ENCODE data around the gene SYNJ1.
"Not testable (repeated sequence)": the region's sequence is repeated elsewhere in the genome, so short reads cannot be mapped to it uniquely, and the experiment has no call there.

SYNJ1 gene

GRCh38 chr21:32727687-32728455 lies at the start of gene SYNJ1:
Gene SYNJ1, minus strand, starts transcription at chr21:32728013. Its CDS starts 1,118 bp downstream, at chr21:32726895.
- peak; percentile 23 to 97 (median 90) for DNase-seq

GRCh38 chr21:32777269-32777668 lies 49.5 kb upstream of the SYNJ1 start:
- DNase-seq = no peak

GRCh38 chr21:32776743-32777142 lies 48.9 kb upstream of the SYNJ1 start:
- DNase-seq = no peak

GRCh38 chr21:32773048-32773344 lies 45.2 kb upstream of the SYNJ1 start:
- DNase-seq = not testable (repeated sequence)

- peak in 2 of 51 donors; percentile 1 to 5 for DNase-seq
Observed at GRCh38 chr21:32772281-32773047, 44.7 kb upstream of the SYNJ1 start.

- DNase-seq = peak in 20 of 51 donors; percentile 10 to 58 (median 38)
Observed at GRCh38 chr21:32770871-32771523, 43.2 kb upstream of the SYNJ1 start.

GRCh38 chr21:32768530-32768929 lies 40.7 kb upstream of the SYNJ1 start:
- DNase-seq = no peak

GRCh38 chr21:32765058-32765457 lies 37.2 kb upstream of the SYNJ1 start:
- DNase-seq = no peak

- no peak for DNase-seq
Observed at GRCh38 chr21:32764186-32764585, 36.4 kb upstream of the SYNJ1 start.

GRCh38 chr21:32757804-32758203 lies 30.0 kb upstream of the SYNJ1 start:
- no peak for DNase-seq

- DNase-seq = no peak
Observed at GRCh38 chr21:32756096-32756495, 28.3 kb upstream of the SYNJ1 start.

GRCh38 chr21:32753818-32754585 lies 26.2 kb upstream of the SYNJ1 start:
- no peak for DNase-seq

- no peak for DNase-seq
Observed at GRCh38 chr21:32750405-32750804, 22.6 kb upstream of the SYNJ1 start.

- no peak for DNase-seq
Observed at GRCh38 chr21:32749662-32750061, 21.8 kb upstream of the SYNJ1 start.

GRCh38 chr21:32748529-32748928 lies 20.7 kb upstream of the SYNJ1 start:
- no peak for DNase-seq

- DNase-seq = no peak
Observed at GRCh38 chr21:32747396-32747795, 19.6 kb upstream of the SYNJ1 start.

GRCh38 chr21:32746711-32747110 lies 18.9 kb upstream of the SYNJ1 start:
- DNase-seq = not testable (repeated sequence)

- no peak for DNase-seq
Observed at GRCh38 chr21:32742396-32742795, 14.6 kb upstream of the SYNJ1 start.

GRCh38 chr21:32741336-32741735 lies 13.5 kb upstream of the SYNJ1 start:
- DNase-seq = no peak

- DNase-seq = no peak
Observed at GRCh38 chr21:32739946-32740345, 12.1 kb upstream of the SYNJ1 start.

GRCh38 chr21:32736083-32736482 lies 8.3 kb upstream of the SYNJ1 start:
- not testable (repeated sequence) for DNase-seq

- no peak for DNase-seq
Observed at GRCh38 chr21:32735524-32735923, 7.7 kb upstream of the SYNJ1 start.

Measured in hypothalamus (tissue), 51 donors.